DMS114 treated with DMSO at 0.1 percent for 48 hours (cell line): ENCODE measurements around the gene METTL9.
"Not testable (repeated sequence)": the region's sequence is repeated elsewhere in the genome, so short reads cannot be mapped to it uniquely, and the experiment has no call there.

Experiments used
- DNase-seq: peaks from one replicate; lab custom pipeline; 2025; ENCODE audit not compliant: unreplicated experiment; lab: John Stamatoyannopoulos, UW

Gene METTL9

GRCh38 chr16:21656795-21657768, 57.7 kb downstream of the METTL9 start:
- DNase-seq: peak; percentile 27

- no peak for DNase-seq
Observed at GRCh38 chr16:21659124-21659523, 59.7 kb downstream of the METTL9 start.

- no peak for DNase-seq
Observed at GRCh38 chr16:21663889-21664647, 64.7 kb downstream of the METTL9 start, which contains the start of gene OTOA. Gene OTOA, plus strand, starts transcription at chr16:21663968. Its CDS starts 14,547 bp downstream, at chr16:21678515.

- no peak for DNase-seq
Observed at GRCh38 chr16:21664801-21665492, 65.6 kb downstream of the METTL9 start.

- no peak for DNase-seq
Observed at GRCh38 chr16:21666772-21667171, 67.4 kb downstream of the METTL9 start.

- no peak for DNase-seq
Observed at GRCh38 chr16:21667575-21667974, 68.2 kb downstream of the METTL9 start.

- DNase-seq: no peak
Observed at GRCh38 chr16:21673469-21673868, 74.1 kb downstream of the METTL9 start.

- DNase-seq: not testable (repeated sequence)
Observed at GRCh38 chr16:21674456-21674855, 75.1 kb downstream of the METTL9 start.

GRCh38 chr16:21680714-21681113, 81.3 kb downstream of the METTL9 start:
- not testable (repeated sequence) for DNase-seq

- no peak for DNase-seq
Observed at GRCh38 chr16:21683184-21683583, 83.8 kb downstream of the METTL9 start.

- DNase-seq: no peak
Observed at GRCh38 chr16:21684199-21684598, 84.8 kb downstream of the METTL9 start.

GRCh38 chr16:21685034-21685455, 85.7 kb downstream of the METTL9 start:
- DNase-seq: no peak

GRCh38 chr16:21689107-21689506, 89.7 kb downstream of the METTL9 start:
- no peak for DNase-seq

- DNase-seq: not testable (repeated sequence)
Observed at GRCh38 chr16:21690967-21691366, 91.6 kb downstream of the METTL9 start.

- no peak for DNase-seq
Observed at GRCh38 chr16:21694609-21695008, 95.2 kb downstream of the METTL9 start.

- no peak for DNase-seq
Observed at GRCh38 chr16:21697032-21697431, 97.7 kb downstream of the METTL9 start.

- DNase-seq: no peak
Observed at GRCh38 chr16:21698169-21699032, 99.0 kb downstream of the METTL9 start.

GRCh38 chr16:21701271-21701670, 101.9 kb downstream of the METTL9 start:
- no peak for DNase-seq

GRCh38 chr16:21702276-21702675, 102.9 kb downstream of the METTL9 start:
- DNase-seq: no peak

GRCh38 chr16:21703156-21703555, 103.8 kb downstream of the METTL9 start:
- no peak for DNase-seq
